GM12891 (cell line): ENCODE results near the gene NBAS.

Experiments
- POLR2A ChIP-seq: IDR thresholded peaks from 2 replicates; pipeline ENCODE4 v1.6.1; 2011; ENCODE audit warnings: low read depth, low read length, control low read depth
- POU2F2 ChIP-seq: IDR thresholded peaks from 2 replicates; pipeline ENCODE4 v1.6.1; 2011; ENCODE audit warnings: low read depth, mild to moderate bottlenecking, control low read depth, low read length, moderate library complexity

GRCh38 chr2:15145046-15145817, 415.9 kb downstream of the NBAS start:
- TF ChIP-seq POLR2A (no peak), POU2F2 (no peak)
